Dedifferentiated amniotic fluid mesenchymal stem cell (primary cell): ENCODE data around the gene FOXJ2.
A peak's percentile ranks its signal among the peaks of the same experiment; 100 is the strongest.
"Not testable (repeated sequence)": the region's sequence is repeated elsewhere in the genome, so short reads cannot be mapped to it uniquely, and the experiment has no call there.

Source experiments
- DNase-seq: peaks from one replicate; pipeline ENCODE4 v3.0.0-alpha.2; 2016; ENCODE audit errors: extremely low spot score

Gene FOXJ2

DNA sequence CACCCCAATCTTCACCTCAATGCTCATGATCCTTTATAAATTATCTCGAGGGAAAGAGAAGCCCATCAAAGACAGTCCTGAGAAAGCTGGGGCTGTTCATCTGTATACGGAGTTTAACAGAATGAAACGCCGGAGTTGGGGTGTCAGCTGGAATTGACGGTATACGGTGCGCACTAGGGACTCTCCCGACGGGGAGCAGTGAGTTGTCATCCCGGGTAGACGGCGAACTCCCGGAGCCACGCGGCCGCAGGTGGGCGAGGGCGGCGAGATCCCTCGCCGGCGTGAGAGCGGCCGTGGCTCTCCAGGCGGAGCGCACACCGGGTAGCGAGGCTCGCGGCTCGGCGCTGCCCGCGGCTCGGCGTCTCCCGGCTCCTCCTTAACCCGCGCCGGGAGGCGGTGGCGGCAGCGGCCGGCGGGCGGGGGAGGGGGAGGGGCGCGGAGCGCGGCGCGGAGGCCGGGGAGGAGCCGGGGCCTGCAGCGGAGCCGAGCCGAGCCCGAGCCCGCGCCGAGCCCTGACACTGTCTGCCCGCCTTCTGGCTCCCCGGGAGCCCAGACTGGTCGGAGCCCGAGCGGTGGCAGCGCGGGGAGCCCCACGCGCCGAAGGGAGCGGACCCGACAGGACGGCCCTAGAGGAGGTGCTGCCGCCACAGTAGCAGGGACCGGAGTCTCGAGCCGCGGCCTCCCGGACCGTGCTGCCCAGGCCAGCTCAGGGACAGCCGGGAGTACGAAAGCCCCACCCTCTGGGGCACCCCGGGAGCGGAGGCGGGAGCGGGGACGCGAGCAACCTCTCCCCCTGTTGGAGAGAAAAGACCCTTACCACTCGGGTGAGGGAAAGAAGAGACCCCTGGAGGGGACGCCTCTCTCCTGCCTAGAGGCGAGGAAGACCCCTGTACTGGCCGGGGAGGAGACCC is at the start of gene FOXJ2:
Gene FOXJ2 (plus strand): TSS at position 475 of the 911 bp plus-strand sequence. CDS start 7,117 bp downstream, outside the sequence.
- DNase-seq = peak; percentile 31

GRCh38 chr12:7983019-7983418 is 49.5 kb upstream of the FOXJ2 start:
- DNase-seq = not testable (repeated sequence)

DNA sequence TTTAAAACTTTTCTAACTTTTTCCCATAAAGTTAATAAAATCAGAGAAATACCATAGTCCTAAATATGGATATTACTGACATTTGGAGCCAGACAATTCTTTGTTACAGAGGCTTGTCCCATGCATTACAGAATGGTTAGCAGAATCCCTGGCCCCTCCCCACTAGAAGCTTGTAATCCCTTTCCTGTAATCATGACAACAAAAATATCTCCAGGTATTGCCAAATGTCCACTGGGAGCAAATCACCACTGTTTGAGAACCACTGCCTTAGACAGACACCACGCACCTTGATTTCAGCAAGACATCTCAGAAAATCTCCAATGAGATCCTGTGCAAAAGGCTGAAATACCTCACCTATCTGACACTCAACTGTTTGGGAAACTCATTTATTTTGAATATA is 49.1 kb upstream of the FOXJ2 start:
- not testable (repeated sequence) for DNase-seq

- DNase-seq = no peak
Observed at GRCh38 chr12:7984900-7985299, 47.6 kb upstream of the FOXJ2 start.

- no peak for DNase-seq
Observed at GRCh38 chr12:7985802-7986418, 46.6 kb upstream of the FOXJ2 start.

DNA sequence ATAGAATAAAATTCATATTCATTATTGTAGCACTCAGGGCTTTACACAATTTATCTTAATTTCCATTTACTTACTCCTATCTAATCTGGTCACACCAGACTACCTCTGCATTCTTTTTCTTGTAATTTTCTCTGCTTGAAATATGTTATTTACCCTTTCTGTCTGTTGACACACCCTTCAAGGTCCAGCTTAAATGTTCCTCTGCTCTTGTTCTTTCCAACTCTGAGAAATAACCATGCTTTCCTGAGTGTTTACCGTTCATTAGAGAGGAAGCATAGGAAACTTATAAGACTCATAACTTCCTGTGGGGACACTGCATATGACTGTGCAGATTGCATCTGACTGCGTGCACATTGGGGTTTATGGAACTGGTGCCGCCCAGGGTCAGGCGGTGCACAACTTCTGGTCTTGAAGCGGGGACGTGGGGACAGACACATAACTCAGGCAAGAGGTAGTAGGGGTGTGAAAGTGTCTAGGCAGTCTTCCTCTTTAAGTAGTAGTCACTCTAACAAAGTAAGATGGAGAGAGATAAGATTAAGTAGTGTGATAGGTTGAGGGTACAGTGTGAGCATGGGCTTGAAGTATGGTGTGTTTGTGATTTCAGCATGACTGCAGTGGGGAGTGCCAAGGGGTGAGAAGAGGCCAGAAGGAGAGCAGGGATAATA is 42.6 kb upstream of the FOXJ2 start:
- DNase-seq = no peak

- DNase-seq = no peak
Observed at GRCh38 chr12:7991535-7991934, 41.0 kb upstream of the FOXJ2 start.

GRCh38 chr12:7994731-7995205 is 37.7 kb upstream of the FOXJ2 start:
- DNase-seq = peak; percentile 62

GRCh38 chr12:7995266-7995963 is 37.1 kb upstream of the FOXJ2 start:
- DNase-seq = peak; percentile 90

GRCh38 chr12:8000827-8001226 is 31.7 kb upstream of the FOXJ2 start:
- DNase-seq = not testable (repeated sequence)

DNA sequence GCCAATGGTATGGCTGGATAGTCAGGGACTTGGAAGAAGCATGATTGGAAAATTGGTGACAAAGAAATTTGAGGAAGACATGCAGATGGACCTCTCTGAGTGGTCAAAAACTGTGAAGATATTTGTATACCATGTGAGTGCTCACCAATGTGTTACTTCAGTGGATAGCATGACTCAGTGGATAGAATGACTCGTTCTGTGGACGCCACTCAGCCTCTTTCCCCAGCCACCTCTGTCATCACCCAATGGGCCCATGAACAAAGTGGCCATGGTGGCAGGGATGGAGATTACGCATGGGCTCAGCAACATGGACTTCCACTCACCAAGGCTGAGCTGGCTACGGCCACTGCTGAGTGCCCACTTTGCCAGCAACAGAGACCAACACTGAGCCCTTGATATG is 31.0 kb upstream of the FOXJ2 start:
- DNase-seq = not testable (repeated sequence)

- not testable (repeated sequence) for DNase-seq
Observed at GRCh38 chr12:8004897-8005296, 27.6 kb upstream of the FOXJ2 start.

- DNase-seq = no peak
Observed at GRCh38 chr12:8011331-8011730, 21.2 kb upstream of the FOXJ2 start.

GRCh38 chr12:8012651-8013309 is 19.7 kb upstream of the FOXJ2 start:
- no peak for DNase-seq

DNA sequence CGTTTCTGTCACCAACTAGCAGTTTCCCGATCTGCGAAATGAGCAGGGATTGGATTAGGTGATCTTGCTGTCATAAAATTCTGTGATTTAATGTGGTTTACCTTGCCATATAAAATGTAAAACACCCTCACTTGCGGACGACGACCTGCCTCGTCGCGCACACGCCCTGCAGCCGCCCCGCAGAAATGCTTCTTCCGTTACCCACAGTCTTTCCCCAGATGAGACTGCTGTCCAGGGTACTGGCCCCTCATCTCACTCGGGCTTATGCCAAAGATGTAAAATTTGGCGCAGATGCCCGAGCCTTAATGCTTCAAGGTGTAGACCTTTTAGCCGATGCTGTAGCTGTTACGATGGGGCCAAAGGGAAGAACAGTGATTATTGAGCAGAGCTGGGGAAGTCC is 17.7 kb upstream of the FOXJ2 start:
- no peak for DNase-seq

DNA sequence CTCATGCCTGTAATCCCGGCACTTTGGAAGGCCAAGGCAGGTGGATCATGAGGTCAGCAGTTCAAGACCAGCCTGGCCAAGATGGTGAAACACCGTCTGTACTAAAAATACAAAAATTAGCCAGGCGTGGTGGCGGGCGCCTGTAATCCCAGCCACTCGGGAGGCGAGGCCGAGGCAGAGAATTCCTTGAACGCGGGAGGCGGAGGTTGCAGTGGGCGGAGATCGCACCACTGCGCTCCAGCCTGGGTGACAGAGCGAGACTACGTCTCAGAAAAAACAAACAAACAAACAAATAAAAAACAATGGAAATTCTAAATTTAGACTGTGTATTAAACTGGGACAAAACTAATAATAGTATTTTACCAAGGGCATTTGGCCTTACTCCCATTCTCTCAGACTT is 14.3 kb upstream of the FOXJ2 start:
- not testable (repeated sequence) for DNase-seq

DNA sequence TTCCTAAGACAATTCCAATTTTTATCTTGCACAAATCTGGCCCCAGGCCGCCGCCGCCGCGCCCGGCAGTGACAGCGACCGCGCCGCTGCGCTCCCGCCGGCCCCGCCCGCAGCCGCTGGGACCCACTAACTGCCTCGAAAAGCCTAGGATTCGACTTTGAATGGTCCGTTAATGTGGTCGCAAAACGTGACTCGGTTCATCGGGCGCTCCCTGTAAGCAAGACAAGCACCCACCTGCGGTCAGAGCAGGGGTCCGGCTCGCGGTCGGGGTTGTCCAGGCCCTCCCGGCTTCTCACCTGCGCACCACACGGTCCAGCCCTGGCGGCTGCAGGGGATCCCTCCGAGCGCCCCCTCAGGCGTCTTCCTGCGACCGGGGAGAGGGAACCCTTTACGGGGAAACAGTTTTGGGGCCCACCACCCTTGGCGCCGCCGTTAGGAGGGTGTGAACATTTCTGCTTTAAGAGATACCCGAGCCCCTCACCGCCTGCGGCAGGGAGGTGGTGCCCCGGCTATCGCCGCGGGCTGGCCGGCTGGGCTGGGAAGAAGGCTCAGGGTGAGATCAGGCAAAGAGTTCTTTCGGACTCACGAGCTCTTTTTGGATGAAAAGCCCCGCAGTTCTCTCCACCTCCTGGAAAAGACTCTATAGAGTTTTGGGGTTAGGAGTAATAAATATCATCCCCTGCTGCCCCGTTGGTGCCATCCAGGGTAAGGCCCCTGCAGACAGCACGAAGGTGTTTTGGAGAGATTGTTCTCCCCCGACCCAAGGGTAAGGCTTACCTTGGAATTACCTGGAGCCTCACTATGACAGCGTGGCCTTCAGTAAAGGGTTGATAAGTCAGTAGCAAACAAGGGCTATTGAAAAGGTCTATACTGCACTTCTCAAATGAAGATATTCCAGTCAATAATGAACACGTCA is 13.6 kb upstream of the FOXJ2 start:
- DNase-seq = no peak

DNA sequence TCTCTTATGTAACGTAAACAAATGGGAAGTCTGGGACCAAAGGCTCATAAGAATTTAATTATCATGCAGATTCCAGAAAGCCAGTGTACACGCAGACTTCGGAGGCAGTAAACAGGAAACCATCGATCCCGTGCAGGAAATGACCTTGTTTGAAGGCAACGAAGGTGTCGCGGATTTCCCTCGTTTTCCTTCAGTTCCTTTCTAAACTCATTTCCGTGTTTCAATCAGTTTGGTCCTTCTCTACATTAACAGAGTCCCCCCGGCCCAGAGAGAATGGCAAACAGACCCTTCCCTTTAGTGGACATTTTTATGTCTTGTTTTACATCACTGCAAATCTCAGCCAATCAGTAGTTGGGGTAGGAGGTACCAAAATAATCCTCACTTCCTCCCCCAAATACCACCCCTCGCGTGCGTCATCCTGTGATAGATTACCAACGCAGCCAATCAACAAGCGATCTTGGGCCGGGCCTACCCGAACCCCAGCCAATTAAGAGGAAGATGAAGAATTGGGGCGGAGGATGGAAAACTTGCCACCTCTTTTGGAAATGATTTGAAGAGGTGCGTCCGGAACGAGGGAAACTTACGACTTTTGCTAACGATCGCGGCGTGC is 6.1 kb upstream of the FOXJ2 start:
- DNase-seq = peak; percentile 99

- DNase-seq = no peak
Observed at GRCh38 chr12:8027856-8028255, 4.7 kb upstream of the FOXJ2 start.

DNA sequence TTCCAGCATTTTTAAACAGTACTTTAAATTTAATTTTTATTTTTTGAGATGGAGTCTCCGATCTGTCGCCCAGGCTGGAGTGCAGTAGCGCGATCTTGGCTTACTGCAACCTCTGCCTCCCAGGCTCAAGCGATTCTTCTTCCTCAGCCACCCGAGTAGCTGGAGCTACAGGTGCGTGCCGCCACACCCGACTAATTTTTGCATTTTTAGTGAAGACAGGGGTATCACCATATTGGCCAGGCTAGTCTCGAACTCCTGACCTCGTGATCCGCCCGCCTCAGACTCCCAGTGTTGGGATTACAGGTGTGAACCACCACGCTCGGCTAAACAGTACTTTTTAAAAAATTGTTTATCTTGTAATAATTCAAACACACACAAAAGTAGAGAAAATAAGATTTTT is 4.2 kb upstream of the FOXJ2 start:
- DNase-seq = no peak
